Pancreas (tissue), 10 donors: Measurements from ENCODE around the gene UBXN11. TPM values are rescaled to one million over a fixed set of nuclear protein-coding genes. Genes with fewer than 3 reads are reported as not detected.
A peak's percentile ranks its signal among the peaks of the same experiment; 100 is the strongest.

ENCODE experiments used
- ATAC-seq, 4 donors: fragments of 200-7000 bp; cut with Tn5 transposase; one replicate each; pipeline versions ENCODE4 v1.8.0 to v1.9.1; 2020; ENCODE audit warnings: mild to moderate bottlenecking in 4 of 4, moderate library complexity in 4 of 4
- DNase-seq, 6 donors: peaks; one replicate each; pipeline ENCODE4 v3.0.0-alpha.2; 2020
- FAIRE-seq: peaks from 2 replicates; lab custom pipeline; 2012; peaks lifted over from hg19 to GRCh38; lab: Jason Lieb, UNC
- H3K27ac ChIP-seq, 4 donors: fragments of 200-600 bp; sonication (generic); 1 replicate in 3 of 4; 2 replicates in 1 of 4; pipeline versions ENCODE4 v1.5.0 to v1.8.0; 2020
- H3K27me3 ChIP-seq, 4 donors: fragments of 200-600 bp; one replicate each; pipeline ENCODE4 v1.8.0; 2021
- H3K36me3 ChIP-seq, 3 donors: fragments of 200-600 bp; sonication (generic) in 1 of 3; one replicate each; pipeline versions ENCODE4 v1.5.0 to v1.8.0; 2020 to 2021
- H3K4me1 ChIP-seq, 3 donors: fragments of 200-600 bp; one replicate each; pipeline ENCODE4 v1.8.0; 2021
- H3K4me3 ChIP-seq, 4 donors: fragments of 200-600 bp; sonication (generic) in 2 of 4; one replicate each; pipeline versions ENCODE4 v1.5.0 to v1.8.0; 2020 to 2021
- H3K9me3 ChIP-seq, 4 donors: fragments of 200-600 bp; one replicate each; pipeline ENCODE4 v1.8.0; 2021
- CTCF ChIP-seq, 4 donors: fragments of 200-600 bp; sonication (generic) in 3 of 4; IDR thresholded peaks; one replicate each; pipeline versions ENCODE4 v1.5.0 to v1.8.0; 2021; ENCODE audit warnings: antibody characterized with exemption in 4 of 4
- WGBS, 2 donors: extraction: QIAGEN DNeasy Blood & Tissue Kit; methylation state at CpG; one replicate each; pipeline ENCODE4 v1.1.7; 2013; 5-methylcytosine and 5-hydroxymethylcytosine counted together
- intact Hi-C, 3 donors: fragments of 100-400 bp; cut with DNase I; formaldehyde crosslinking; loops; one replicate each; pipeline versions ENCODE4 v1.11.1 to v1.14.2; 2022
- polyA plus RNA-seq, 2 donors: library from polyadenylated mRNA; stranded (reverse); fragments of 200-250 nt; gene quantifications; one replicate each; pipeline ENCODE4 v1.2.3, GENCODE V29; 2013
- total RNA-seq, 6 donors: library from RNA; stranded (reverse); fragmentation: NEBNext Ultra II Directional in 4 of 6; extraction: Animal tissue kit (Norgen Biotek cat#: 25700) in 4 of 6; gene quantifications; one replicate each; pipeline versions ENCODE4 v1.2.1 to v1.2.4, GENCODE V29; 2021 to 2023
- donor health status: healthy with polysubstance abuse.
- donor health status: DM: no; HTN: no; CAD: no; lungs with moderate emphysema.
- donor health status: DM: no; HTN: no; CAD: no.
- donor health status: control.
- donor health status: control.
- donor health status: Bipolar disorder and iron deficiency.
- donor health status: DM: yes; HTN: yes; CAD: no.
- donor health status: DM: no; HTN: no; CAD: no.
- donor health status: DM: no; HTN: no; CAD: no.
- donor health status: DM: yes; HTN: yes; CAD: no.

Gene UBXN11
- total and polyA plus RNA-seq, 8 donors: 8.7 to 61.6 (median 13.9) TPM

GRCh38 chr1:26327956-26328362, 21.5 kb upstream of the UBXN11 start:
- intact Hi-C loops: no loop called here
- H3K36me3 ChIP-seq: no peaks in the 10 kb centered on the region
- DNase-seq: no peak
- no peak overlapping the region for H3K4me3 ChIP-seq
- 78 to 79% methylated on average over 8 of the region's 8 CpGs for WGBS, 2 donors
- no peak for TF ChIP-seq CTCF (IDR thresholded peaks at IDR 0.05)
- no peak for FAIRE-seq
- no peaks in the 10 kb centered on the region for H3K4me1 ChIP-seq
- H3K27ac ChIP-seq: no peak overlapping the region
- no peak for ATAC-seq
- no peaks in the 10 kb centered on the region for H3K27me3 ChIP-seq
- no peaks in the 10 kb centered on the region for H3K9me3 ChIP-seq

- WGBS, 2 donors: 61 to 72% methylated on average over 3 of the region's 3 CpGs
- FAIRE-seq (no peak), DNase-seq (no peak), ATAC-seq (no peak)
- Histone ChIP-seq H3K27ac (no peak overlapping the region), H3K27me3 (no peaks in the 10 kb centered on the region), H3K9me3 (no peaks in the 10 kb centered on the region), H3K4me1 (no peaks in the 10 kb centered on the region), H3K4me3 (no peak overlapping the region), H3K36me3 (no peaks in the 10 kb centered on the region)
- no peak for TF ChIP-seq CTCF (IDR thresholded peaks at IDR 0.05)
- intact Hi-C loops: loop anchor here in 1 of 3 donors (5.0 kb wide), 1 partner anchor 42 kb away; the partner anchor contains the start of gene SH3BGRL3
Measured at GRCh38 chr1:26324550-26324949, 18.1 kb upstream of the UBXN11 start.

GRCh38 chr1:26323382-26323781, 16.9 kb upstream of the UBXN11 start:
- no peak for DNase-seq
- ATAC-seq: no peak
- Histone ChIP-seq H3K36me3 (no peaks in the 10 kb centered on the region), H3K27ac (no peak overlapping the region), H3K4me1 (no peaks in the 10 kb centered on the region), H3K4me3 (no peak overlapping the region), H3K27me3 (no peaks in the 10 kb centered on the region), H3K9me3 (no peaks in the 10 kb centered on the region)
- 86 to 89% methylated on average over 2 of the region's 2 CpGs for WGBS, 2 donors
- TF ChIP-seq CTCF (IDR thresholded peaks at IDR 0.05): no peak
- no peak for FAIRE-seq
- intact Hi-C loops: loop anchor here in 1 of 3 donors (5.0 kb wide), 1 partner anchor 41 kb away; the partner anchor contains the start of gene SH3BGRL3

GRCh38 chr1:26322042-26322331, 15.6 kb upstream of the UBXN11 start:
- H3K4me1 ChIP-seq: no peaks in the 10 kb centered on the region
- H3K27me3 ChIP-seq: no peaks in the 10 kb centered on the region
- no peak overlapping the region for H3K4me3 ChIP-seq
- DNase-seq (no peak), ATAC-seq (no peak), FAIRE-seq (no peak)
- WGBS, 2 donors: 50 to 54% methylated on average over 10 of the region's 10 CpGs
- intact Hi-C loops: loop anchor here in 1 of 3 donors (5.0 kb wide), 1 partner anchor 40 kb away; the partner anchor contains the start of gene SH3BGRL3
- no peaks in the 10 kb centered on the region for H3K36me3 ChIP-seq
- TF ChIP-seq CTCF (IDR thresholded peaks at IDR 0.05): no peak
- H3K9me3 ChIP-seq: no peaks in the 10 kb centered on the region
- no peak overlapping the region for H3K27ac ChIP-seq

- WGBS, 2 donors: 12 to 15% methylated on average over 16 of the region's 16 CpGs
- no peaks in the 10 kb centered on the region for H3K27me3 ChIP-seq
- intact Hi-C loops: loop anchor here in 1 of 3 donors (5.0 kb wide), 1 partner anchor 39 kb away; the partner anchor contains the start of gene SH3BGRL3
- DNase-seq (peak; percentile 78 to 98 (median 92)), FAIRE-seq (no peak), ATAC-seq (peak; percentile 93 to 97 (median 96))
- no peak overlapping the region for H3K4me3 ChIP-seq
- TF ChIP-seq CTCF (IDR thresholded peaks at IDR 0.05): peak; percentile 69 to 80 (median 74)
- no peaks in the 10 kb centered on the region for H3K4me1 ChIP-seq
- no peaks in the 10 kb centered on the region for H3K9me3 ChIP-seq
- no peak overlapping the region for H3K27ac ChIP-seq
- no peaks in the 10 kb centered on the region for H3K36me3 ChIP-seq
Measured at GRCh38 chr1:26321315-26322041, 15.0 kb upstream of the UBXN11 start.
